IMR-90 (cell line): ENCODE measurements around the gene PEAK3. TPM values are rescaled to one million over a fixed set of nuclear protein-coding genes. Genes with fewer than 3 reads are reported as not detected.

ENCODE experiments used
- ATAC-seq: fragments of 200-7000 bp; cut with Tn5 transposase; 2 replicates; pipeline ENCODE4 v1.9.1; 2020; ENCODE audit warnings: low read depth, mild to moderate bottlenecking, moderate library complexity
- BruUV-seq: library from RNA; stranded (reverse); fragments of 400-500 nt; replicated peaks from 2 replicates; lab custom pipeline; 2021; lab: Mats Ljungman, UMichigan
- CTCF ChIA-PET: fragments of 300-600 bp; formaldehyde crosslinking; extraction: SDS; loops from one replicate; lab custom pipeline; 2021; ENCODE audit warnings: antibody characterized with exemption; lab: Yijun Ruan, JAX
- POLR2A ChIA-PET: fragments of 300-600 bp; sonication (Branson Sonifier 250); formaldehyde crosslinking; loops from one replicate; lab custom pipeline; 2022; ENCODE audit warnings: antibody characterized with exemption; ENCODE audit not compliant: unreplicated experiment; lab: Charles Lee
- DNase-seq: peaks from one replicate; pipeline ENCODE4 v3.0.0; 2013
- H2AFZ ChIP-seq: replicated peaks from 2 replicates; pipeline ENCODE3; 2013; ENCODE audit warnings: low read length, mild to moderate bottlenecking; ENCODE audit not compliant: poor library complexity
- H2AK5ac ChIP-seq: 2 replicates; pipeline ENCODE4 v1.6.1; 2013; ENCODE audit warnings: low read depth, low read length, inconsistent platforms
- H2AK9ac ChIP-seq: replicated peaks from 2 replicates; pipeline ENCODE3; 2013; ENCODE audit warnings: mild to moderate bottlenecking, low read depth, low read length, moderate library complexity; ENCODE audit not compliant: poor library complexity
- H2BK120ac ChIP-seq: 2 replicates; pipeline ENCODE4 v1.6.1; 2013; ENCODE audit warnings: low read depth, low read length, inconsistent platforms
- H2BK15ac ChIP-seq: 3 replicates; pipeline ENCODE4 v1.6.1; 2013; ENCODE audit warnings: low read depth, low read length, inconsistent platforms
- H2BK20ac ChIP-seq: 2 replicates; pipeline ENCODE4 v1.6.1; 2013; ENCODE audit warnings: low read depth, mild to moderate bottlenecking, inconsistent platforms, low read length, moderate library complexity
- H2BK5ac ChIP-seq: 2 replicates; pipeline ENCODE4 v1.6.1; 2013; ENCODE audit warnings: mild to moderate bottlenecking, low read depth, low read length, inconsistent platforms; ENCODE audit not compliant: poor library complexity, severe bottlenecking
- H3K14ac ChIP-seq: replicated peaks from 2 replicates; pipeline ENCODE4 v1.6.1; 2013; ENCODE audit warnings: low read depth, low read length, inconsistent platforms
- H3K18ac ChIP-seq: 2 replicates; pipeline ENCODE4 v1.6.1; 2013; ENCODE audit warnings: low read depth, low read length, control low read depth
- H3K23ac ChIP-seq: 2 replicates; pipeline ENCODE4 v1.6.1; 2013; ENCODE audit warnings: low read depth, low read length, inconsistent platforms
- H3K27ac ChIP-seq: 2 replicates; pipeline ENCODE4 v1.5.1; 2013; ENCODE audit warnings: mild to moderate bottlenecking, control low read depth, low read length; ENCODE audit not compliant: insufficient read depth
- H3K27me3 ChIP-seq: 2 replicates; pipeline ENCODE4 v1.6.1; 2013; ENCODE audit warnings: low read length; ENCODE audit not compliant: control insufficient read depth, insufficient read depth
- H3K36me3 ChIP-seq: 2 replicates; pipeline ENCODE4 v1.6.1; 2013; ENCODE audit warnings: low read length, mixed read lengths; ENCODE audit not compliant: control insufficient read depth, insufficient read depth
- H3K4ac ChIP-seq: 2 replicates; pipeline ENCODE4 v1.6.1; 2013; ENCODE audit warnings: low read depth, low read length, inconsistent platforms
- H3K4me1 ChIP-seq: 2 replicates; pipeline ENCODE4 v1.6.1; 2013; ENCODE audit warnings: low read length, mixed read lengths; ENCODE audit not compliant: control insufficient read depth, insufficient read depth
- H3K4me2 ChIP-seq: 2 replicates; pipeline ENCODE4 v1.6.1; 2013; ENCODE audit warnings: low read depth, mild to moderate bottlenecking, control low read depth, low read length, moderate library complexity
- H3K4me3 ChIP-seq: 2 replicates; pipeline ENCODE4 v1.5.1; 2013; ENCODE audit warnings: low read depth, mild to moderate bottlenecking, control low read depth, low read length, moderate library complexity; ENCODE audit not compliant: insufficient read depth
- H3K56ac ChIP-seq: 2 replicates; pipeline ENCODE4 v1.6.1; 2013; ENCODE audit warnings: low read length, inconsistent platforms; ENCODE audit not compliant: insufficient read depth; ENCODE audit errors: extremely low read depth
- H3K79me1 ChIP-seq, 2 experiments: 2 replicates each; pipeline ENCODE4 v1.6.1; 2013; ENCODE audit warnings: low read length in 2 of 2, inconsistent platforms in 1 of 2, low read depth in 1 of 2
- H3K9ac ChIP-seq: 2 replicates; pipeline ENCODE4 v1.6.1; 2013; ENCODE audit warnings: low read depth, low read length, control low read depth
- H3K9me1 ChIP-seq: 2 replicates; pipeline ENCODE4 v1.6.1; 2013; ENCODE audit warnings: low read length, inconsistent platforms; ENCODE audit not compliant: insufficient read depth
- H3K9me3 ChIP-seq: 2 replicates; pipeline ENCODE4 v1.6.1; 2013; ENCODE audit warnings: low read length; ENCODE audit not compliant: control insufficient read depth, insufficient read depth
- H4K20me1 ChIP-seq: 2 replicates; pipeline ENCODE4 v1.6.1; 2013; ENCODE audit warnings: low read length, inconsistent platforms; ENCODE audit not compliant: insufficient read depth
- H4K5ac ChIP-seq: 2 replicates; pipeline ENCODE4 v1.6.1; 2013; ENCODE audit warnings: mild to moderate bottlenecking, low read depth, low read length, control low read depth
- H4K8ac ChIP-seq, 2 experiments: 2 replicates each; pipeline ENCODE4 v1.6.1; 2013; ENCODE audit warnings: low read depth in 2 of 2, low read length in 2 of 2, control low read depth in 1 of 2, inconsistent platforms in 1 of 2
- H4K91ac ChIP-seq: 2 replicates; pipeline ENCODE4 v1.6.1; 2013; ENCODE audit warnings: low read depth, low read length, inconsistent platforms; ENCODE audit not compliant: insufficient read depth
- CEBPB ChIP-seq: IDR thresholded peaks from 2 replicates; pipeline ENCODE4 v1.6.1; 2012; ENCODE audit warnings: low read depth, low read length, improper control_type of control experiment
- CHD1 ChIP-seq: IDR thresholded peaks from 2 replicates; pipeline ENCODE4 v1.6.1; 2012; ENCODE audit warnings: low read depth, low read length, improper control_type of control experiment
- ELK1 ChIP-seq: fragments of 150-350 bp; IDR thresholded peaks from 2 replicates; pipeline ENCODE4 v1.6.1; 2016; ENCODE audit warnings: low read depth, mild to moderate bottlenecking, low read length, moderate library complexity, borderline replicate concordance
- FOS ChIP-seq: fragments of 150-350 bp; IDR thresholded peaks from 2 replicates; pipeline ENCODE4 v1.6.1; 2016; ENCODE audit warnings: low read depth, low read length
- MAFK ChIP-seq: IDR thresholded peaks from 2 replicates; pipeline ENCODE4 v1.6.1; 2012; ENCODE audit warnings: low read depth, low read length, improper control_type of control experiment
- MAZ ChIP-seq: IDR thresholded peaks from 2 replicates; pipeline ENCODE4 v1.6.1; 2012; ENCODE audit warnings: low read depth, mild to moderate bottlenecking, low read length, improper control_type of control experiment, moderate library complexity, borderline replicate concordance
- MXI1 ChIP-seq: IDR thresholded peaks from 2 replicates; pipeline ENCODE4 v1.6.1; 2012; ENCODE audit warnings: low read depth, mild to moderate bottlenecking, low read length, moderate library complexity, borderline replicate concordance
- NFE2L2 ChIP-seq: fragments of 150-350 bp; IDR thresholded peaks from 2 replicates; pipeline ENCODE4 v1.6.1; 2016; ENCODE audit warnings: low read depth, mild to moderate bottlenecking, low read length
- POLR2A ChIP-seq: IDR thresholded peaks from 2 replicates; pipeline ENCODE4 v1.6.1; 2012; ENCODE audit warnings: mild to moderate bottlenecking, low read depth, low read length
- RAD21 ChIP-seq: IDR thresholded peaks from 2 replicates; pipeline ENCODE4 v1.6.1; 2012; ENCODE audit warnings: low read length, improper control_type of control experiment
- RCOR1 ChIP-seq: IDR thresholded peaks from 2 replicates; pipeline ENCODE4 v1.6.1; 2012; ENCODE audit warnings: mild to moderate bottlenecking, low read length, improper control_type of control experiment; ENCODE audit not compliant: insufficient replicate concordance
- RFX5 ChIP-seq: IDR thresholded peaks from 2 replicates; pipeline ENCODE4 v1.8.0; 2012; ENCODE audit warnings: low read depth, mild to moderate bottlenecking, low read length, moderate library complexity
- SMC3 ChIP-seq: fragments of 150-350 bp; IDR thresholded peaks from 2 replicates; pipeline ENCODE4 v1.6.1; 2016; ENCODE audit warnings: low read depth, mild to moderate bottlenecking, antibody characterized with exemption, low read length, moderate library complexity
- USF2 ChIP-seq: fragments of 150-350 bp; IDR thresholded peaks from 2 replicates; pipeline ENCODE4 v1.6.1; 2017; ENCODE audit warnings: mild to moderate bottlenecking, antibody characterized with exemption, low read length, low read depth
- WGBS, 2 experiments: methylation state at CpG; one replicate each; pipeline versions ENCODE4 v1.1.5 to v1.1.7; 2013; ENCODE audit warnings: missing lambda C conversion rate in 2 of 2; ENCODE audit not compliant: insufficient read length in 1 of 2; ENCODE audit errors: extremely low coverage in 2 of 2; 5-methylcytosine and 5-hydroxymethylcytosine counted together
- dilution Hi-C: fragments of 300-500 bp; cut with HindIII; formaldehyde crosslinking; loops from one replicate; pipeline ENCODE4 v1.14.3; 2018; ENCODE audit warnings: low sequenced_read_pairs; ENCODE audit not compliant: unreplicated experiment
- in situ Hi-C: fragments of 300-500 bp; cut with MboI; formaldehyde crosslinking; loops from 3 replicates; pipeline ENCODE4 v1.14.3; 2019; ENCODE audit warnings: low sequenced_read_pairs, inconsistent platforms, mixed read lengths
- intact Hi-C: fragments of 100-400 bp; cut with micrococcal nuclease; formaldehyde crosslinking; loops from 2 replicates; pipeline ENCODE4 v1.10.0; 2022
- polyA plus RNA-seq, 3 experiments: library from polyadenylated mRNA; depleted of rRNA; stranded (reverse); fragments of >200 nt; gene quantifications; 2 replicates each; pipeline ENCODE4 v1.2.3, GENCODE V29; 2012; ENCODE audit warnings: low replicate concordance in 1 of 3
- total RNA-seq: library from RNA; depleted of rRNA; stranded (reverse); fragments of >200 nt; gene quantifications from 2 replicates; pipeline ENCODE4 v1.2.3, GENCODE V29; 2012
- TF ChIP-seq, protein P1 (sequence below): conservative IDR thresholded peaks from 2 replicates; pipeline ENCODE4 v1.5.1; 2012; ENCODE audit warnings: mild to moderate bottlenecking, low read depth, low read length, improper control_type of control experiment

Gene PEAK3
- total and polyA plus RNA-seq, 2 of the 4 experiments (the other 2 are of a cell fraction) = under 0.01 to 0.09 TPM

- WGBS, 2 experiments = 100% methylated on average over 2 of the region's 8 CpGs; no CpG with 5 or more reads in 1 of the 2 experiments
- CTCF ChIA-PET = no interaction called here
- POLR2A ChIA-PET = no interaction called here
These were observed 2.0 kb upstream of the PEAK3 start for GRCh38 chr19:2283835-2284507.

More at GRCh38 chr19:2283835-2284507, 2.0 kb upstream of the PEAK3 start:
- Histone ChIP-seq H3K4me1 (peaks cover 7% of the 10 kb centered on the region), H3K4ac (no peak overlapping the region), H3K4me2 (no peak overlapping the region), H4K8ac (no peak overlapping the region), H2AK5ac (no peak overlapping the region), H3K4me3 (no peak overlapping the region), H2AFZ (no peak overlapping the region), H2BK120ac (no peak overlapping the region), H3K18ac (no peak overlapping the region), H2AK9ac (no peak overlapping the region), H2BK5ac (no peak overlapping the region), H3K14ac (no peak overlapping the region), H3K23ac (no peak overlapping the region), H3K36me3 (no peaks in the 10 kb centered on the region), H3K9ac (no peak overlapping the region), H3K56ac (no peak overlapping the region), H2BK20ac (no peak overlapping the region), H2BK15ac (no peak overlapping the region), H3K27me3 (peaks cover 27% of the 10 kb centered on the region), H3K79me1 (no peaks in the 10 kb centered on the region), H3K27ac (no peak overlapping the region), H3K9me1 (no peaks in the 10 kb centered on the region), H4K5ac (no peak overlapping the region), H4K20me1 (peaks cover 6% of the 10 kb centered on the region), H4K91ac (no peak overlapping the region), H3K9me3 (no peaks in the 10 kb centered on the region)
- no TSS peak for BruUV-seq
- dilution Hi-C loops = no loop called here
- in situ Hi-C loops = no loop called here
- TF ChIP-seq MAZ (no peak), CEBPB (no peak), ELK1 (no peak), NFE2L2 (no peak), CHD1 (no peak), SMC3 (no peak), RCOR1 (no peak), MAFK (no peak), POLR2A (no peak), FOS (no peak), RAD21 (no peak), USF2 (no peak), MXI1 (no peak), RFX5 (no peak)
- TF ChIP-seq, protein P1, sequence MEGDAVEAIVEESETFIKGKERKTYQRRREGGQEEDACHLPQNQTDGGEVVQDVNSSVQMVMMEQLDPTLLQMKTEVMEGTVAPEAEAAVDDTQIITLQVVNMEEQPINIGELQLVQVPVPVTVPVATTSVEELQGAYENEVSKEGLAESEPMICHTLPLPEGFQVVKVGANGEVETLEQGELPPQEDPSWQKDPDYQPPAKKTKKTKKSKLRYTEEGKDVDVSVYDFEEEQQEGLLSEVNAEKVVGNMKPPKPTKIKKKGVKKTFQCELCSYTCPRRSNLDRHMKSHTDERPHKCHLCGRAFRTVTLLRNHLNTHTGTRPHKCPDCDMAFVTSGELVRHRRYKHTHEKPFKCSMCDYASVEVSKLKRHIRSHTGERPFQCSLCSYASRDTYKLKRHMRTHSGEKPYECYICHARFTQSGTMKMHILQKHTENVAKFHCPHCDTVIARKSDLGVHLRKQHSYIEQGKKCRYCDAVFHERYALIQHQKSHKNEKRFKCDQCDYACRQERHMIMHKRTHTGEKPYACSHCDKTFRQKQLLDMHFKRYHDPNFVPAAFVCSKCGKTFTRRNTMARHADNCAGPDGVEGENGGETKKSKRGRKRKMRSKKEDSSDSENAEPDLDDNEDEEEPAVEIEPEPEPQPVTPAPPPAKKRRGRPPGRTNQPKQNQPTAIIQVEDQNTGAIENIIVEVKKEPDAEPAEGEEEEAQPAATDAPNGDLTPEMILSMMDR = no peak
- DNase-seq = no peak
- ATAC-seq = no peak
- intact Hi-C loops = no loop called here
